Suprapubic skin (tissue), 4 donors: Measurements from ENCODE around the gene FLRT3.

Source experiments
- POLR2A ChIP-seq, 2 donors: fragments of 450-650 bp; IDR thresholded peaks; one replicate each; pipeline ENCODE4 v1.6.1; 2017; ENCODE audit warnings: antibody characterized with exemption in 2 of 2, mild to moderate bottlenecking in 2 of 2, moderate library complexity in 2 of 2
- POLR2AphosphoS5 ChIP-seq, 3 donors: sonication (generic); formaldehyde crosslinking; IDR thresholded peaks; one replicate each; pipeline ENCODE4 v1.6.1; 2017; ENCODE audit warnings: antibody characterized with exemption in 3 of 3
- TF ChIP-seq, protein P1 (sequence below), 2 donors: fragments of 200-600 bp in 1 of 2; fragments of 450-650 bp in 1 of 2; sonication (generic) in 1 of 2; IDR thresholded peaks; one replicate each; pipeline ENCODE4 v1.5.1; 2016 to 2019; ENCODE audit warnings: antibody characterized with exemption in 2 of 2, mild to moderate bottlenecking in 1 of 2, moderate library complexity in 1 of 2

GRCh38 chr20:14333721-14334120 is 3.7 kb downstream of the FLRT3 start:
- TF ChIP-seq, protein P1, sequence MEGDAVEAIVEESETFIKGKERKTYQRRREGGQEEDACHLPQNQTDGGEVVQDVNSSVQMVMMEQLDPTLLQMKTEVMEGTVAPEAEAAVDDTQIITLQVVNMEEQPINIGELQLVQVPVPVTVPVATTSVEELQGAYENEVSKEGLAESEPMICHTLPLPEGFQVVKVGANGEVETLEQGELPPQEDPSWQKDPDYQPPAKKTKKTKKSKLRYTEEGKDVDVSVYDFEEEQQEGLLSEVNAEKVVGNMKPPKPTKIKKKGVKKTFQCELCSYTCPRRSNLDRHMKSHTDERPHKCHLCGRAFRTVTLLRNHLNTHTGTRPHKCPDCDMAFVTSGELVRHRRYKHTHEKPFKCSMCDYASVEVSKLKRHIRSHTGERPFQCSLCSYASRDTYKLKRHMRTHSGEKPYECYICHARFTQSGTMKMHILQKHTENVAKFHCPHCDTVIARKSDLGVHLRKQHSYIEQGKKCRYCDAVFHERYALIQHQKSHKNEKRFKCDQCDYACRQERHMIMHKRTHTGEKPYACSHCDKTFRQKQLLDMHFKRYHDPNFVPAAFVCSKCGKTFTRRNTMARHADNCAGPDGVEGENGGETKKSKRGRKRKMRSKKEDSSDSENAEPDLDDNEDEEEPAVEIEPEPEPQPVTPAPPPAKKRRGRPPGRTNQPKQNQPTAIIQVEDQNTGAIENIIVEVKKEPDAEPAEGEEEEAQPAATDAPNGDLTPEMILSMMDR (IDR thresholded peaks at IDR 0.05) = no peak
- TF ChIP-seq POLR2A (IDR thresholded peaks at IDR 0.05) = no peak
- TF ChIP-seq POLR2AphosphoS5 (IDR thresholded peaks at IDR 0.05) = no peak
